Superior temporal gyrus (tissue), 1 donor: ENCODE data around the gene OR2T11.
A peak's percentile ranks its signal among the peaks of the same experiment; 100 is the strongest.
"Not testable (repeated sequence)": the region's sequence is repeated elsewhere in the genome, so short reads cannot be mapped to it uniquely, and the experiment has no call there.

ENCODE experiments used
- DNase-seq: peaks from one replicate; pipeline ENCODE4 v3.0.0-alpha.2; 2016; ENCODE audit errors: extremely low spot score

Gene OR2T11, protein sequence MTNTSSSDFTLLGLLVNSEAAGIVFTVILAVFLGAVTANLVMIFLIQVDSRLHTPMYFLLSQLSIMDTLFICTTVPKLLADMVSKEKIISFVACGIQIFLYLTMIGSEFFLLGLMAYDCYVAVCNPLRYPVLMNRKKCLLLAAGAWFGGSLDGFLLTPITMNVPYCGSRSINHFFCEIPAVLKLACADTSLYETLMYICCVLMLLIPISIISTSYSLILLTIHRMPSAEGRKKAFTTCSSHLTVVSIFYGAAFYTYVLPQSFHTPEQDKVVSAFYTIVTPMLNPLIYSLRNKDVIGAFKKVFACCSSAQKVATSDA

DNA sequence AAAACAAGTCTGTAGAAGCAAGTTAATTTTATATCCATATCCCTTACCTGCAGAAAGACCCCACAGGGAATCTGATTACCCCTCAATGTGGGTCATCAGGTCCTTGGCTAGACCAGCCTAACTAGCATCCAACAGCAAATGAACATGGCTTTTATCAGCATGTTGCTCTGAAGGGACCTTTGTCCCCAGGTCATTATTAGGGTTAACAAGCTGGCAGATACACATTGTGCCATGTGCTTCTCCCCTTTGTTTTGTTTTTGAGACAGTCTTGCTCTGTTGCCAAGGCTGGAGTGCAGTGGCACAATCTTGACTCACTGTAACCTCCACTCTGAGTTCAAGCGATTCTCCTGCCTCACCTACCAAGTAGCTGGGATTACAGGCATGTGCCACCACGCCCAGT, at the start of gene OR2T11:
TSS of gene OR2T11 (minus strand) at position 101 of the 400 bp plus-strand sequence. CDS start 7,963 bp downstream, outside the sequence.
- DNase-seq: not testable (repeated sequence)

DNA sequence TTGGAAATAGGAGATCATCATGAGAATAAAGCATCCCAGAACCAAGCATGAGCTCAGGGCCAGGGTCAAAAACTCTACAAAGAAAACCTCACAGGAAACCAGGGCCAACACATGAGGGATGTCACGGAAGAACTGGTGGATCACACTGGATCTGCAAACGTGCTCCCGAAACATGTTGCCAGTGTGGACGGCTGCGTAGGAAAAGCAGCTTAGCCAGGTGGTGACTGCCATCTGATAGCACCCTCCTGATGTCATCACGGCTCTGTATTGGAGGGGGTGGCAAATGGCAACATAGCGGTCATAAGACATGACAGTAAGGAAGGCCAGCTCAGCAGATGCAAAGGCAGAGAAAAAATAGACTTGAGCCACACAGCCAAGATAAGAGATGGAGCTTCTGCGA, 46.8 kb upstream of the OR2T11 start:
- no peak for DNase-seq

DNA sequence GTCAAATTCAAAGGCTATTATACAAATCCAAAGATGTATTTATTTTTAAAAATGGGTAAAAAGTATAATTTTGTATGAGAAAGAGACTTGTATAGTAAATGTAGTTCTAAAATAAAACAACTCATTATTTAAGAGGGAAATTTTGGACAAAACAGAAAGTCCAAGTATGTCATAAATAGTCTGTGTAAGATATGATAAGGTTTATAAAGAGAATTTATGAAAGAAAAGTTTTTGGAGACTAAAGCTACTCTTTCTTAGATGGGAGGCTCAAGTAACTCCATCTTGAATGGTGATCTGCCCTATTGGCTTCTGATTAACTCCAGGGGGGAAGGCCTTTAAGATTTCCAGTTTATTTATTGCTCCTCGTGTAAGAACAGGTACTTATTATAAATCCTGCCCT, 35.1 kb upstream of the OR2T11 start:
- no peak for DNase-seq

DNA sequence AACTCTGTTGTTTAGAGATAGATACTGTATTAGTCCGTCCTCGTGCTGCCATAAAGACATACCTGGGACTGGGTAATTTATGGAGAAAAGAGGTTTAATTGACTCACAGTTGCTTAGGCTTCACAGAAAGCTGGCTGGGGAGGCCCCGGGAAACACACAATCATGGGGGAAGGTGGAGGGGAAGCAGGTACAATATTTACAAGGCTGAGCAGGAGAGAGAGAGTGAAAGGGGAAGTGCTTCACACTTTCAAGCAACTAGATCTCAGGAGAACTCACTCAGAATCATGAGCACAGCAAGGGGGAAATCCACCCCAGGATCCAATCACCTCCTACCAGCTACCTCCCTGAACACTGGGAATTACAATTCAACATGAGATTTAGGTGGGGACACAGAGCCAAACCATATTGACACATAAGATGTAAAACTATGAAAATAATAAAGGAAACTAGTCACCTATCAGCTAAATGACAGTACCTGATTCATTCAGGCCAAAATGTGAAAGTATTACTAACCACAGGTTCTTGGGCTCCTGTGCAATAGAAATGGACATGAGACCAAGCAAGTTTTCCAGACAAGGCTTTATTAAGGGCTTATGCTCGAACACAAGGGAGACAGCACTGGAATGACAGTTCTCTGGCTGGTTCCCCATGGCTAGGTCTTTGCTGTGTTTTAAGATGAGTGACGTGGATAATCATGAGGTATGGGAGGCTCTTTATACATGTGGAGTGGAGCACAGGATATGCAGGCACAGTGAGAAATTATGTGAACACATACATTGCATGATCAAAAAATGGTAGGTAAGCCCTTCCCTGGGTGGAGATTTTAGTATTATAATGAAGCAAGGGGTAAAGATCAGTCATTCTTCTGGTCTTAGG, 28.8 kb upstream of the OR2T11 start:
- DNase-seq: not testable (repeated sequence)

DNA sequence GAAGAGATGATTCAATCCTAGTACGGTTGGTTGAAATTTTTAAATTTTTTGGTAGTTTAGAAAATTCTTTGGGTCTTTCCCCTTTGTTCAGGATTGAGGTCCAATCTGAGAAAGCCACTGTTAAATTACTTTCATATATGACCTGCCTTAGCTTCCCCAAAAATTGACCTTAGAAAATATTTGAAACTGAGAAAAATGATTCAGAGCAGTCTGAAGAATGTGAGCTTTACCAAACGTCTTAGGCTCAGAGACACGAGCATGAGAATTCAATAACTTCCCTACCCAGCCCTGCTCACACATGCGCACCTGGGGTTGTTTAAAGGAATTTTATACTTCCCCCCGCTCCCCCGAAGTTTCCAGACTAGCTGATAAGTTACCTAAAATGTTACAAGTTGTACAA, 21.9 kb upstream of the OR2T11 start:
- not testable (repeated sequence) for DNase-seq

DNA sequence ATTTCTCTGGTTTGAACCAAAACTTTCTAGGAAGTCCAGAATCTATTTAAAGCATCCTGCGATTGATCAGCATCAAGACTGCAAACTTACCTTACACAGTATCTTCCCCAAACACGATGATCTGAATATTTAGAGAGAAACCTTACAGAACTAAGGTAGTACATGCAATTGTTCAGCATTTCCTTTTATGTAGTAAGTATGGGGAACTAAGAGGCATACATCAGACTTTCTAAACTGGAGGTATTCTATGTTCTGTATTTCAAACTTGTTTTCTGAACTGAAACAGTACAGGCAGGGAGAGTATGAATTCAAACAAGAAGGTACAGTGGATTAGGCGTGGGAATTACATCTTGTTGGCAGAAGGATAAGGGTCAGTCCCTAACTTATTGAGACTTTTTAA, 20.5 kb upstream of the OR2T11 start, which contains the start of gene OR2T27:
TSS of gene OR2T27 (minus strand) at position 175 of the 400 bp plus-strand sequence. CDS start 4,644 bp downstream, outside the sequence.
- not testable (repeated sequence) for DNase-seq

DNA sequence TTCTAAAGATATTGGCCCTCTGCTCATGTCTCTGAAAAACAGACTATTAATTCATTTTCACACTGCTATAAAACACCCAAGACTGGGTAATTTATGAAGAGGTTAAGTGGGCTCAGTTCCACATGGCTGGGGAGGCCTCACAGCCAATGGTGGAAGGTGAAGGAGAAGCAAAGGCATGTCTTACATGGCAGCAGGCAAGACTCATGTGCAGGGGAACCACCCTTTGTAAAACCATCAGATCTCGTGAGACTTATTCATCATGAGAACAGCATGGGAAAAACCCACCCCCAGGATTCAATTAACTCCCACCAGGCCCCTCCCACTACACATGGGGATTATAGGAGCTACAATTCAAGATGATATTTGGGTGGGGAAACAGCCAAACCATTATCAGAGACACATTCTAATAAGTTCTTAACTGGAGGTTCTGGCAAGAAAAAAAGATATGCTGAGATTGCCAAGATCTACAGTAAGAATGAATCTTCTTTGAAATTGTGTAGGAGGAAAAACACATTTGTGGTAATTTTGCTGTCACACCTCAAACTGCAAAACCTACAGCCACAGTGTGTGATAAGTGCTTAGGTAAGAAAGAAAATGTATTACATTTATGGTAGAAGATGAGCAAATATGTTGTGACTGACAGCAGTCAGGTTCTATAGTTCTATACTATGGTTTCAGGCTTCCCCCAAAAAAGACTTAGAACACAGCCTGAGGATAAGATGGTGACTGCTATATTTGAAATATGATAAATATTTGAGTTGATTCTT, 14.1 kb upstream of the OR2T11 start:
- DNase-seq: not testable (repeated sequence)

DNA sequence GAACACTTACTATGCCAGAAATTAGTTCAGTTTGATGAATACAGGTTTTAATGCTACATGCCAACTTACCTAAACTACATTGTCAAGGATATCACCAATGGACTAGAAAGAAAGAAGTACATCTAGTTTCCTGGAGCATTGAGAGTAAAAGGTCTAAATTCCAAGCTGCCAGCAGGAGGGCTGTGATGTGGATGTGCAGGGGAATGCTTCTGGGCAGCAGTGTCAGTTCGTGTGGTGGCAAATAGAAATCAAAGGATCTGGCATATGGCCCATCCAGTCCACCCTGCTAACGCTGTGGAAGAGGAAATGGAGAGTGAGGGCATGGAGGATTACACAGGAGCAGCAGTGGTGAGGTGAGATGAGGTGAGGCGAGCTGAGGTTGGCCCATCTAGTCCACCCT, 10.3 kb upstream of the OR2T11 start, which contains the start of gene OR2T35:
TSS of gene OR2T35 (minus strand) at position 101 of the 400 bp plus-strand sequence. CDS start 6,020 bp downstream, outside the sequence.
- not testable (repeated sequence) for DNase-seq

DNA sequence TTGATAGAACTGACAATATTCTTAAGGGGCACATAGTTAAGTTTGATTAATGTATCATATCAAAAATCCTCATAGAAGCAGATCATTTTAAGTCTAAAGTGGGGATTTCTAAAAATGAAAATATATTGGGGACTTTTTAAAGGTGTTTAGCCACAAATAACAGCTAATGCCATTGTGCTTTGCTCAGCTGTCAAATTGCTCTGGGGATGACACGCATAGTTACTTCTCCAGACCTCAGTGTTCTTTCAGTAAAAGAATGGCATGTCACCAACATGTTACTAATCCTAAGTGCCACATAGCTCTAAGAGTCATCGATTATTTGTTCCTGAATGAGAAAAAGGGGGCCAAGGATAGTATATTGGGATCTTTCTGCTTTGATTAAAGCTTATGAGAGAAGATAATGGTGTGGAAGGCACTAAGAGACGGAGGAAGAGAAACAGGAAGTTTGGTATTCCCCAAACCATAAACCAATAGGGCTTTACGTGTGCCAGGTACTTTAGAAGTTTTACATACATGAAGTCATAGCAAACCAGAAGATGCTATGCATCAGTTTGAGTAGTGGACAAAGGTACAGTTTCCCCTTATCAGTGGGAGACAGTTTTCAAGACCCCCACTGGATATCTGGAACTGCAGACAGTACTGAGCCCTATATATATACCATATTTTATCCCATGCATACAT, 8.2 kb upstream of the OR2T11 start:
- DNase-seq: not testable (repeated sequence)

DNA sequence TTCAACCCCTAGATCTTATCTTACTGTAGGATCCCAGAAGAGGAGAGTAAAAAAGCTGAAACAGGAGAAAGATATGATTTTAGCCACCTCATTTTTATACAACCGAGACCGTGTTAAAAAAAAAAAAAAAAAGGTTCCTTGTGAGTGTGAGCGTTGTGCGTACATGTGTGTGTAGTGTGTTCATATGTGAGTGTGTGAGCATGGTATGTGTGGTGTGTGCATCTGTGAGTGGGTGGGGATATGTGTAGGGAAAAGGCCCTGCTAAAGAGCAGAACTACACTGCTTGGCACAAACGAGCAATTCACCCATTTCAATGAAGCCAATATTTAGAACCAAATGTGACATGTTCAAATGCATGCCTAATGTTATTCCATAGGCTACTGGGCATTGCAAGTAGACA, 6.7 kb upstream of the OR2T11 start:
- not testable (repeated sequence) for DNase-seq

DNA sequence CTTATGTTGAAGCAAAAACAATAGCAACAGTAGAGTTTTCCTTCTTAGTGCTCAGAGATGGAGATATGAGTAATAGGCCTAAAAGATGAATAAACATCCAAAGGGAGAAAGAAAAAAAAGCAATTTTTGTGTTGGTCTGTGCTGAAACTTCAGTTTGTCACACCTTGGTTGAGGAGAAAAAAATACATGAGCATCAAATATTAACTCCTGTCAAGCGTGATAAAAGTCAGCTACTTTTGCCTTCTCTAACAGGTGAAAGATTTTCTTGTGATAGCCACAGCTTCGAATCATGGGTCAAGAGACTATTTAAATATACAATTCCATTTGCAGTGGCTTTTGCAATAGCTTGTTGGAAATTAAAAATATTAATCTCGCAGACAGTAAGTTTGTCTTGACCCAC, 6.0 kb upstream of the OR2T11 start:
- DNase-seq: not testable (repeated sequence)

DNA sequence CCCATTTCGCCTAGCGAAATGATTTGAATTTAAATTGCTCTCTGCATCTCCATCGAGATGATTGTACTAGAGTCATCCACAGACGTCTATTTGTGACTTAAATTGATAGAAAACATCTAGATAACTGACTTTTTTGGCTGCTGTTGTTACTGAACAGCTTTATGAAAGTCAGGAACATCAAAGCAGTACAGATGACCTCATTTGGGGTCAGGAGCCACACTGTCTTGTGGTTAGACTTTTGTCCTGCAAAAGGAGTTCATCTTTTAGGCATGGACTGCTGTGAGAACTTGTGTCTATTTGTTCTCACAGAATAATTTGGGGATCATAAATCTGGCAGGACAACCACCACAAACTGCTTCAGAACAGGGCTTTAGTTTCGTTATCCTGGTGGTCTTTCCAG, 4.8 kb upstream of the OR2T11 start:
- DNase-seq: not testable (repeated sequence)

DNA sequence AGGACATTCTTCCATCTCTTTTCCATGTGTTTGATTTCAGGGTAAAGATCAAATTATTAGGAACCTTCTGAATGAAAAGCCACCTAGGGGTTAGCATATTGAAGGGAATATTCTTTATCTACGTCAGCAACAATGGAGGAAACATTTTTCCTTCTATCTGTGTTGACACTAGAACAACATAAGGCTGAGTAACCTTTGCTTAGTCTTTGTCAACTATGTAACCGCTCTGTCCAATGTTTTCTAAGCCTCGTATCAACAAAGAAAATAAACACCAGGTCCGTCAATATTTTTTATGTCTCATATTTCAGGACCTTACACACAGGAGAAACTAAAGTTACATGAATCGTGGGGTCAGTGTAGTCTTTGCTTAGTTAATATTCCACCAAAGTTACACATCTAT, 1.7 kb upstream of the OR2T11 start:
- DNase-seq: not testable (repeated sequence)

DNA sequence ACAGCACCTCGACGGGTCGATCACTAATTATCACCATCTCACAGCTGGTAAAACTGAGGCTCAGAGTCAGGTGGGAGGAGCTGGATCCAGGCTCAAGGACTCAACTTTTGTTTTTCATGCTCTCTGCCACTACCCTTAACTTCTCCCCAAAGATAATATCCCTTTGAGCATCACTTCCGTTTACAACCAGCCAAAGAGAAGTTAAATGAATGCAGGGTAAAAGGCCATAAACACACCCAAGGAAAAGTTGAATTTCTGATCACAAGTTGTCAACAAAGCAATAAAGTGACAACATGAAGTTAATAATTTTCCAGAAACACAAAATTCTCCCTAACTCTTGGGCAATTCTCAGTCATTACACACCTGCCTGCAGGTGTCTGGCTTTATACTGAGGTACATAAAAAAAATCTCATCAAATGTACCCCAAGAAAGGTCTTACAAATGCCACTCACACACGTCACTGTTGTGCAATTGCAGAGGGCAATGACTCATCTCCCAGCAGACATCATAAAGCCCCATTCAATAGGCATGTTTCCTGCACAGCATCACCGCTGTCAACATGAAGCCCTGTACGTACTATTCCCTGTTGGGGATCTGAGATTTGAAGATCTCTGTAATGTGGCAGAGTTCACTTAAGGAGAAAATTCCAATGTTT, 3.4 kb downstream of the OR2T11 start:
- no peak for DNase-seq

DNA sequence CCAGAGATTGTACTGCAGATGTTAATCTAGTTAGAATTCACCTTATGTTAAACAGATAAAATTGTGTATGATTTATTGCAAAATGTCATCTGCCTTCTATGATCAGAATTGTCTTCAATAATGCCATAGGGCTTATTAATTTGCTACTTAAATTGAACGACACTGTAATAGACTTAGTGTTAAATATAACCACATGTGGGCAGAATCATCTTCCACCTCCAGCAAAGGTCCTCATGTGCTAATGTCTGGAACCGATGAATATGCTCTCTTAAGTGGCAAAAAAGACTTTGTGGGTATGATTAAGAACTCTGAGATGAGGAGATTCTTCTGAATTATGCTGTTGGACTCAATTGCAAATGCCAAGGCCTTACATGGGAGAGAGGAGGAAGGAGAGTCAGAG, 4.3 kb downstream of the OR2T11 start:
- DNase-seq: no peak

DNA sequence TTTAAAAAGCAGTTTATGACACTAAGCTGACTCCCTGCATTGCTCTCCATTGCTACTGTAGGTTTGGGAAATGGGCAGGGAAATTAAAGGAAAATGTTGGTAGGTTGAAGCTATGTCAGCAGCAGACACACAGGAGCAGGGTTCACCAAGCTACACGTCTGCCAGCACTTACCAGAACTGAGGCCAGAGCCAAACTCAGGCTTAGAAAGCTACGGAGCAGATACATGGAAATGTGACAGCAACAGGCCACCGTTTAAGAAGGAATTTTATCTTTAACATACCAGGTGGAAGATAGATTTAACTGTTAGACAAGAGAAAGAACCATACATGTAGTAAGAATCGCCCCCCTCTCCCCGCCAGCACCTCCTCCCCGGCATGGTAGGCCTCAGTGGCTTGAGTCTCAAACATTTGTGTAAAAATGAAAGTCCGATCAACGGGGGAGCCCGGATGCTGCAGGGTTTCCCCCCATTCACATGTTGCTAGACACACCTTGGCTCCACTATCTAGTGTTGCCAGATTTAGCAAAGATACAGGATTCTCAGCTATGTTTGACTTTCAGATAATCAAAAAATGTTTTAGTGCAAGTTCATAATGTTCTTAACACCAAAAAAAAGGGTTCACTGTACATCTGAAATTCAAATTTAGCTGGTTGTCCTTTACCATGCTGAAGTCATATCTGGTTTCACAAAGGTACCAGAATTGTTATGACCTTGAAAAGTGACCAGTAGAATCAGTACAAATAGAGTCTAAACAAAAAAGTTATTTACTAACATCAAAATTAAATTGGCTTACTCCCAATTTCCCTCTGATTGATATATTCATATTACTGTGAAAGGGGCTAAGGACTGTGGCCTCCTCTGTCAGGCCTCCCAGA, 6.7 kb downstream of the OR2T11 start:
- no peak for DNase-seq

DNA sequence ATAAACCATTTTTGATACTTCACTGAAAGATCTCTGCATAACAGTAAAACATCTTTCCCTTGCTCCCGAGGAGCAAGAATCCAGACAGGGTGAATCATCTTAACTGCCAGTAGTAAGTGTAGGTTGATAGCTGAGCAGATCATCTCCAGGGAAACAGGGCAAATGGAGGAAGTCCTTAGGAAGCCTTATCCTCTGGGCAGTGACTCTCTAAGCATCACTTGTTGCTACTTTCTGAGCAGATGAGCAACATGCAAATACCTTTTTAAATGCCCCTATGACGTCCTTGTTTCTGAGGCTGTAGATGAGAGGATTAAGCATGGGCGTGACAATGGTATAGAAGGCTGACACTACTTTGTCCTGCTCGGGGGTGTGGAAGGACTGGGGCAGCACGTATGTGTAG, 8.9 kb downstream of the OR2T11 start:
- no peak for DNase-seq

DNA sequence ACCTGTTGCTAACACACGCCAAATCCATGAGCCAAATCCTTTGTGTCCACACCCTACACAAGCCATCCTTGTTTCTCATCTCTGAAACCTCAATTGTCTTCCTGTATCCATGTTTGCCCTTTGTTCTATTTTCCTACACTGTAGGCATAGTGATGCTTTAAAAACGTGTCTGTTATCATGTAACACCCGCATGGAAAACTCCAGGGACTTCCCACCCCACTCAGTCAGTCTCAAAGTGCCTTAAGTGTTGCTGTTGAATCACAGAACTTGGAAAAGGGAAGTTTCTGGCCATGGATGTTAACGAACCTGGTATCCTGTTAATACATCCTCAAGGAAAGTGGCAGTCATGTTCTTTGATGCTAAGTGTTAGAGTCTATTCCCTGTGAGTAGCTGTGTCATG, 9.7 kb downstream of the OR2T11 start:
- no peak for DNase-seq

DNA sequence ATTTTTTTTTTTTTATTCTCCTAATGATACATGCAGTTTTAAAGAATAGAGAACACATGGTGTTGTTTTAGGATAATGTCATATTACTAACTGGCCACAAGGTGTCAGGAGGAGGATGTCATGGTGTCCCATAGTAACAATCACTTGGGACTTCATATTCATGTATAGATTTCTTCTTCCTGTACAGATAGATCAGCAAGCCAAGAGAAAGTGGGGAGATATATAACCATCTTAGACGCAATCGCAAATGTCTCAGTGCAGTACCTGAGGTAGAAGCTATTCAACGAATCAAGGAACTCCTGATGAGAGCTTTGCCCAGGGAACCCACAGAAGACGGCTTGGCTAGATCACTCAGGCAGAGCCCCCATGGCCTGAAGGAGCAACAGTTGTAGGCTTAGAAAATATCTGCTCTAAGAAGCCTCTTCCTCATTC, 12.3 kb downstream of the OR2T11 start:
- peak; percentile 52 for DNase-seq

DNA sequence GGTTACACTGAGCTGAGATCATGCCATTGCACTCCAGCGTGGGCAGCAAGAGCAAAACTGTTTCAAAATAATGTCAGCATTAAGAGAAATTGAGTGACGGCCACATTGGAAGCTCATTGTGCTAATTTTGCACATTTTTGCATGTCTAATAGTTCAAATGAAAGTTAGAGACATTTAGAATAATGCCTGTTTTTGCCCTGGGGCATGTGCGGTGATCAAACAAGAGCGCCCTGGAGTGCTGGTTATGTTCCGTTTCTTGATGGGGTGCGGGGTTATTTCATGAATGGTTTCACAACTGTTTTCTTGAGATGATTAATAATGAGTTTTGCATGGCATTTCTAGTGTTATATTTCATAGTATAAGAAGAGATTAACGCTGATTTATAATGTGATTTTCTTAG, 13.1 kb downstream of the OR2T11 start:
- DNase-seq: no peak
